ENCODE data around the gene NUP98.
"Not testable (repeated sequence)": the region's sequence is repeated elsewhere in the genome, so short reads cannot be mapped to it uniquely, and the experiment has no call there.

- TF ChIP-seq POLR2A (IDR thresholded peaks at IDR 0.05; ENCODE audit: low read length); CTCF (IDR thresholded peaks at IDR 0.05); RFX5 (IDR thresholded peaks at IDR 0.05); ELK1 (IDR thresholded peaks at IDR 0.05; ENCODE audit: low read depth, low read length); HMGXB4 (CRISPR knock-in tag; IDR thresholded peaks at IDR 0.05; ENCODE audit: borderline replicate concordance); ZC3H11A (IDR thresholded peaks at IDR 0.05); E2F6 (IDR thresholded peaks at IDR 0.05; ENCODE audit: borderline replicate concordance, low read depth); KDM5A (IDR thresholded peaks at IDR 0.05); POLR2AphosphoS2 (conservative IDR thresholded peaks at IDR 0.05; ENCODE audit: low read length); BHLHE40 (IDR thresholded peaks at IDR 0.05; ENCODE audit: low read depth, low read length); JUN (IDR thresholded peaks at IDR 0.05); CEBPB (IDR thresholded peaks at IDR 0.05); ESRRA (IDR thresholded peaks at IDR 0.05; ENCODE audit: borderline replicate concordance, low read length); NR3C1 (IDR thresholded peaks at IDR 0.05): not testable (repeated sequence)
Measured at GRCh38 chr11:3643102-3643546, 154.2 kb downstream of the NUP98 start.

Measured in A549 (cell line).